T-helper 2 cell treated with Interferon-gamma antibody and Interleukin-4, amounts not matched to agents 5 μg/mL and 100 μg/mL, for 36 hours (primary cell): Measurements from ENCODE around the gene CSNK1G3.

Experiments used
- DNase-seq: peaks from one replicate; pipeline ENCODE4 v3.0.0; 2021; ENCODE audit warnings: low spot score
- H3K27ac Mint-ChIP-seq: one replicate; pipeline ENCODE4 v1.8.0; 2021; ENCODE audit warnings: mild to moderate bottlenecking, mixed read lengths
- H3K27me3 Mint-ChIP-seq: one replicate; pipeline ENCODE4 v1.8.0; 2021; ENCODE audit warnings: low read depth, mixed read lengths
- H3K36me3 Mint-ChIP-seq: one replicate; pipeline ENCODE4 v1.8.0; 2021; ENCODE audit warnings: low read depth, mixed read lengths
- H3K4me1 Mint-ChIP-seq: one replicate; pipeline ENCODE4 v1.8.0; 2021; ENCODE audit warnings: low read depth, mixed read lengths
- H3K4me3 Mint-ChIP-seq: one replicate; pipeline ENCODE4 v1.8.0; 2022; ENCODE audit warnings: mild to moderate bottlenecking, moderate library complexity, mixed read lengths
- H3K9me3 Mint-ChIP-seq: one replicate; pipeline ENCODE4 v1.8.0; 2021; ENCODE audit warnings: mixed read lengths

Gene CSNK1G3

GRCh38 chr5:123659495-123659894, 147.5 kb downstream of the CSNK1G3 start:
- Mint-ChIP-seq H3K27me3 (peaks cover 2% of the 10 kb centered on the region), H3K36me3 (no peaks in the 10 kb centered on the region), H3K4me3 (no peak overlapping the region), H3K4me1 (no peaks in the 10 kb centered on the region), H3K27ac (no peak overlapping the region), H3K9me3 (no peaks in the 10 kb centered on the region)
- DNase-seq: no peak

- no peak overlapping the region for H3K27ac Mint-ChIP-seq
- no peak overlapping the region for H3K4me3 Mint-ChIP-seq
- DNase-seq: no peak
- no peaks in the 10 kb centered on the region for H3K36me3 Mint-ChIP-seq
- H3K9me3 Mint-ChIP-seq: no peaks in the 10 kb centered on the region
- H3K27me3 Mint-ChIP-seq: peaks cover 4% of the 10 kb centered on the region
- no peaks in the 10 kb centered on the region for H3K4me1 Mint-ChIP-seq
Measured at GRCh38 chr5:123664961-123665360, 153.0 kb downstream of the CSNK1G3 start.

GRCh38 chr5:123665822-123666371, 153.9 kb downstream of the CSNK1G3 start:
- H3K36me3 Mint-ChIP-seq: no peaks in the 10 kb centered on the region
- peaks cover 2% of the 10 kb centered on the region for H3K27me3 Mint-ChIP-seq
- no peak for DNase-seq
- H3K4me3 Mint-ChIP-seq: no peak overlapping the region
- no peaks in the 10 kb centered on the region for H3K9me3 Mint-ChIP-seq
- H3K4me1 Mint-ChIP-seq: no peaks in the 10 kb centered on the region
- H3K27ac Mint-ChIP-seq: no peak overlapping the region
